ENCODE data around the gene TNKS2. TPM values are rescaled to one million over a fixed set of nuclear protein-coding genes. Genes with fewer than 3 reads are reported as not detected.
A peak's percentile ranks its signal among the peaks of the same experiment; 100 is the strongest.
"Not testable (repeated sequence)": the region's sequence is repeated elsewhere in the genome, so short reads cannot be mapped to it uniquely, and the experiment has no call there.

The TNKS2 gene
- total RNA-seq: 35.1 TPM

GRCh38 chr10:91797874-91798648 lies at the start of gene TNKS2:
Gene TNKS2 (plus strand): TSS chr10:91798426. CDS start chr10:91798691, 265 bp downstream.
- DNase-seq (ENCODE audit: low spot score): peak; percentile 94

DNA sequence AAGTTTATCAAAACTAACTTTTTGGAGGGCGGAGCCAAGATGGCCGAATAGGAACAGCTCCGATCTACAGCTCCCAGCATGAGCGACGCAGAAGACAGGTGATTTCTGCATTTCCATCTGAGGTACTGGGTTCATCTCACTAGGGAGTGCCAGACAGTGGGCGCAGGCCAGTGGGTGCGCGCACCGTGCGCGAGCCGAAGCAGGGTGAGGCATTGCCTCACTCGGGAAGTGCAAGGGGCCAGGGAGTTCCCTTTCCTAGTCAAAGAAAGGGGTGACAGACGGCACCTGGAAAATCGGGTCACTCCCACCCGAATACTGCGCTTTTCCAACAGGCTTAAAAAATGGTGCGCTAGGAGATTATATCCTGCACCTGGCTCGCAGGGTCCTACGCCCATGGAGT lies 48.6 kb upstream of the TNKS2 start:
- DNase-seq (ENCODE audit: low spot score): not testable (repeated sequence)

GRCh38 chr10:91756286-91756685 lies 41.9 kb upstream of the TNKS2 start:
- no peak for DNase-seq (ENCODE audit: low spot score)

DNA sequence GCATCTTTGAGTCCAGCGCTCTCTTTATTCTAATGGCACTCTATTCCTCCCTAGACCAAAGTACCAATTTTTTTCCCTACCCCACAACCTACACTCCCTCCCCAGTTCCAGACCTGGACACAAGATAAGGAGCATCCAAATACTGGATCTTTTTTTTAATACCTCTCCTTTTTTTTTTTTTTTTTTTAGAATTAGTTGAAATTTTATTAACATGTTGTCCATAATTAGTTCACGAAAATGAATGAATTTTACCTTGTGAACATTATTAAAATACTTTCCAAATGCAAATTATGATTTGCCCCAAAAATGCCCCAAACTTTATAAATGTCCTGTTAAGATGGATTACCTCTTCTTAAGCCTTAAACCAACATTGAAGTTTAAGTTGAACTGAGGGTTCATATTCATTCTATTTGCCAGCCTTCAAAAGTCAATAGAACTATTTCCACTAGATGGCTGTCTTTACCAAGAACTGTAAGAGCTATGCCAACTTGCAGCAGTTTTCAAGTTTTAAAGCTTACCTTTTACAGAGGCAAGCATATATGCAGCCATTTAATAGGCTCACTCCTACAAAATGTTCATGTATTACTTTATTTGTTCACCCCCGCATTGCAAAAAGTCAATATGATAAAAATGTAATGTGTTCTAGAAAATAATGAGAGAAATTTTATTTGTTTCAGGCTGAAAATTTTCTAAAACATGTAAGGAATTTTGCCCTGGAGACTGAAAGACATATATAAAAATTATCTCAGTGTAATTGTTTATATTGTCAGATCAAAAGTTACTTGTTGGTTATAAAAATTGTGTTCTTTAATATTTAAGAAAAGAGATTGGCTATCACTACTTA lies 39.7 kb upstream of the TNKS2 start:
- no peak for DNase-seq (ENCODE audit: low spot score)

DNA sequence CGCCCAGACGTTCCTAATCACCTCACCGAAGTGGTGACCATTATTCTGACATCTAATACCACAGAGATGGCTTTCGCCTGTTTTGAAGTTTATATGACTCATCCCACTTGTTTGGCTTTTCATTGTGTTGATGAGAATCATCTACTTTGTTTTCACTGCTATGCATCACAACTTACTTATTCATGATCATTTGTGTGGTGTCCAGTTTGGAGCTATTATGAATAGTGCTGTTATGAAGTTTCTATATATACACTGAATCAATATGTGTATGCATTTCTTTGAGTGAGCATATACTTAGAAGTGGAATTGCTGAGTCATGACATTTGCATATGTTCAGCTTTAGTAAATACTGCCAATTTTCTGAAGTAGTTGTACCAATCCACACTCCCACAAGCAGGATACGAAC lies 38.6 kb upstream of the TNKS2 start:
- DNase-seq (ENCODE audit: low spot score): no peak

GRCh38 chr10:91761721-91762120 lies 36.5 kb upstream of the TNKS2 start:
- no peak for DNase-seq (ENCODE audit: low spot score)

DNA sequence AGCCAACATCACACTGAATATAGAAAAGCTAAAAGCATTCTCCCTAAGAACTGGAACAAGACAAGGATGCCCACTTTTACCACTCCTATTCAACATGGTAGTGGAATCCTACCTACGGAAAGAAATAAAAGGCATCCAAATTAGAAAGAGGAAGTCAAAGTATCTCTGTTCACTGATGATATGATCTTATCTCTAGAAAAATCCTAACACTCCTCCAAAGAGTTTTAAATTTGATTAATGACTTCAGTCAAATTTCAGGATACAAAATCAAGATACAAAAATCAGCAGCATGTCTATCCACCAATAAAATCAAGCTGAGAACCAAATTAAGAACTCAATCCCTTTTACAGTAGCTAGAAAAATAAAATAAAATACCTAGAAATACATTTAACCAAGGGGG lies 35.3 kb upstream of the TNKS2 start:
- no peak for DNase-seq (ENCODE audit: low spot score)

DNA sequence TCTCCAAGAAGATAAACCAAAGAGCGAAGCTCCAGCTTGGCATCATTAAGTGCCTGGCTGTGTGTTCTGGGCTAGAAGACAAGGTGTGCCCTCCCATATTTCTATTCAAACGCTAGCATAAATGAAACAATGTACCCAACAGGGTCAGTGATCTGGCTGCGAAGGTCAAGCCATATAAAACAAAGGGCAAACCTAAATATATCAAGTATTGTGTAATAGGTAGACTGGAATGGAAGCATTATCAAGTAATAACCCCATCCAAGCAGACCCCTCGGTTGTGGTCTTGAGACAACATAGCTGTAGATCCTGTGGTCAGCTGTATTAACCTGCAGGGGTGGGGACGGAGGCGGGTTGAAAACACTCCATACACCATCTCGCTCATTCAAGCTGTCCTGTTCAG lies 31.6 kb upstream of the TNKS2 start:
- no peak for DNase-seq (ENCODE audit: low spot score)

DNA sequence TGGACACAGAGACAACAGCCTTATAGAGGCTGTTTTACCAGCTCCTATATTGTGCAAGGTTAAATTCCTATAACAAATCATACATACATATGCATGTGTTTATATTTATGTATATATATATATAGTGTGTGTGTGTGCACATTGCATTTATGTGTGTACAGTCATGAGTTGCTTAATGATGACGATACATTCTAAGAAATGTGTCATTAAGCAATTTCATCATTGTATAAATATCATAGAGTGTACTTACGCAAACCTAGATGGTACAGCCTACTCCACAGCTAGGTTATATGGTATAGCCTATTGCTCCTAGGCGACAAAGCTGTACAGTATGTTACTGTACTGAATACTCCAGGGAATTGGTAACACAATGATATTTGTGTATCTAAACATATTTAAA lies 30.1 kb upstream of the TNKS2 start:
- DNase-seq (ENCODE audit: low spot score): no peak

DNA sequence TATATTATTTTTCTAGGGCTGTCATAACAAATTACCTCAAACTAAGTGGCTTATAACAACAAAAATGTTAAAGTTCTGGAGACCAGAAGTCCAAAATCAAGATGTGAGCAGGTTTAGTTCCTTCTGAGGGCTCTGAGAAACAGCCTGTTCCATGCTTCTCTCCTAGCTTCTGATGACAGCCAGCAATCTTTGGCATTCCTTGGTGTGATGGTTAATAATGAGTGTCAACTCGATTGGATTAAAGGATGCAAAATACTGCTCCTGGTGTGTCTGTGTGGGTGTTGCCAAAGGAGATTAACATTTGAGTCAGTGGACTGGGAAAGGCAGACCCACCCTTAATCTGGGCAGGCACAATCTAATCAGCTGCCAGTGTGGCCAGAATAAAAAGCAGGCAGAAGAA lies 26.3 kb upstream of the TNKS2 start:
- DNase-seq (ENCODE audit: low spot score): no peak

- no peak for DNase-seq (ENCODE audit: low spot score)
Measured at GRCh38 chr10:91772461-91772860, 25.8 kb upstream of the TNKS2 start.

DNA sequence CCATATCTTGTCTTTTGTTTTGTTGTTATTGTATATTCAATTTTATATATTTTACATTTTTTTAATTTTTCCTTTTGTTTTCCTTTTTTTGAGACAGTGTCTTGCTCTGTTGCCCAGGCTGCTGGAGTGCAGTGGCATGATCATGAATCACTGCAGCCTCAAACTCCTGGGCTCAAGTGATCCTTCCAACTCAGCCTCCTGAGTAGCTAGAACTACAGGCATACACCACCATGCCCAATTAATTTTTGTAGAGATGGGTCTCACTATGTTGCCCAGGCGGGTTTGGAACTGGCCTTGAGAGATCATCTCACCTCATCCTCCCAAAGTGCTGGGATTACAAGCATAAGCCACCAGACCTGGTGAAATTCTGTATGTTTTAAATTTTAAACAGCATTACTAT lies 25.4 kb upstream of the TNKS2 start:
- DNase-seq (ENCODE audit: low spot score): no peak

DNA sequence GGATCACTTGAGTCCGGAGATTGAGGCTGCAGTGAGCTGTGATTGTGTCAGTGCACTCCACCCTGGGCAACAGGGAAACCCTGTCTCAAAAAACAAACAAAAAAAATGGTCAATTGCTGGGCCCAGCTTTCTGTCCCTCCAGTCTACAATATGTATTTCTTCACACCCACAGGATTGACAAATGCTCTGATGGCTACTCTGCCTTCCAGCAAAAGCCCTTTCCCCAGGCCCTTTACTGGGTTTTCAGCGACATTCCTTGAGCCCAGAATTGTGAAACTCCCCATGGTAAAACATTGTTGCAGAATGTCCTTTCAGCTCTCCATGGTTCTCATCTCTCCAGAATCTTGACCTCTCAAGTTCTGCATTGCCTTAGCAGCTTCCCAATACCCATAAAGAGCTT lies 23.7 kb upstream of the TNKS2 start:
- no peak for DNase-seq (ENCODE audit: low spot score)

DNA sequence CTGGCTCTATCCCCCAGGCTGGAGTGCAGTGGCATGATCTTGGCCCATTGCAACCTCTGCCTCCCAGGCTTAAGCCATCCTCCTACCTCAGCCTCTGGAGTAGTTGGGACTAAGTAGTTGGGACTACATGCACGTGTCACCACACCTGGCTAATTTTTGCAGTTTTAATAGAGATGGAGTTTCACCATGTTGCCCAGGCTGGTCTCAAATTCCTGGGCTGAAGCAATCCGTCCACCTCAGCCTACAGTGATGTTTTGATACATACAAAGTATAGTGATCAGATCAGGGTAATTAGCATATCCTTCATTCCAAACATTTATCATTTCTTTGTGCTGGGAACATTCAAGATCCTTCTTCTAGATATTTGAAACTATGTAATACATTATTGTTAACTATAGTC lies 22.5 kb upstream of the TNKS2 start:
- DNase-seq (ENCODE audit: low spot score): no peak

- DNase-seq (ENCODE audit: low spot score): no peak
Measured at GRCh38 chr10:91776266-91776665, 22.0 kb upstream of the TNKS2 start.

- DNase-seq (ENCODE audit: low spot score): no peak
Measured at GRCh38 chr10:91778485-91778884, 19.7 kb upstream of the TNKS2 start.

DNA sequence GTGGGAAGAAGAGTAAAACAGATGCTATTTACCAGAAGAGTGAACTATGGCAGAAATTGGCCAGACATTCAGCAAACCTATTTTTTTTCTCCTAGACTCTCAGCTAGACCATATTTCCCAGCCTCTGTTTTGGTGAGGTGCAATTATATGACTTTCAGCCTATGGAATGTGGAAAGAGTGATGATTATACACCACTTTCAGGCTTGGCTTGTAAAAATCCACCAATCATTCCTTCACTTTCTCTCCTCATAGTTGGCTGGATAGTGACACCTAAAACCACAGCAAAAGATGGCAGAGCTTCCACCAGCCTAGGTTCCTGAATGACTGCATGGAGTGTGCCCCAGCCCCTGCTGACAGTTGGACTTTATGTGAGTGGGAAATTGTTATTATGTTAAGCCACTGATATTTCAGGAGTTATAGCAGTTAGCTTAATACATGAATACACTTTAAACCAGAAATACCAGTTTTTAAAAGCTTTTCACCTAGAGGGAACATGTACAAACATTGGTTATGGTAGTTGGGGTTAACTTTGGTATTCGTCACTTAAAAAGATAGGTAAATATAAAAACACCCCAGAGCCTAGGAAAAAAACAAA lies 19.1 kb upstream of the TNKS2 start:
- no peak for DNase-seq (ENCODE audit: low spot score)

- DNase-seq (ENCODE audit: low spot score): no peak
Measured at GRCh38 chr10:91782539-91782938, 15.7 kb upstream of the TNKS2 start.

DNA sequence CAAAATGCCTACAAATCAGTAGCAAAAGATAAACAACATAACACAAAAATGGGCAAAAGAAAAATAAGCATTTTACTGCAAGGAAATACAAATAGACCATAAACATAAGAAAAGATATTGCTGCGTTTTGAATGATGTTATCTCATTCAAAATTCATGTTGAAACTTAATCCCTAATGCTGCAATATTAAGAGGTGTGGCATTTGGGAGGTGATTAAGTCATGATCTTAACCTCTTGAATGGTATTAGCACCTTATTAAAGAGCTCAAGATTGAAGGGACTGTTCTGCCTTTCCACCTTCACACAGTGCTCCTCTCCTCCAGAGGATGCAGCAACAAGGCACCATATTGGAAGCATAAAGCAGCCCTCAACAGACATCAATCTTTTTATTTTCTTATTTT lies 12.4 kb upstream of the TNKS2 start:
- DNase-seq (ENCODE audit: low spot score): no peak

DNA sequence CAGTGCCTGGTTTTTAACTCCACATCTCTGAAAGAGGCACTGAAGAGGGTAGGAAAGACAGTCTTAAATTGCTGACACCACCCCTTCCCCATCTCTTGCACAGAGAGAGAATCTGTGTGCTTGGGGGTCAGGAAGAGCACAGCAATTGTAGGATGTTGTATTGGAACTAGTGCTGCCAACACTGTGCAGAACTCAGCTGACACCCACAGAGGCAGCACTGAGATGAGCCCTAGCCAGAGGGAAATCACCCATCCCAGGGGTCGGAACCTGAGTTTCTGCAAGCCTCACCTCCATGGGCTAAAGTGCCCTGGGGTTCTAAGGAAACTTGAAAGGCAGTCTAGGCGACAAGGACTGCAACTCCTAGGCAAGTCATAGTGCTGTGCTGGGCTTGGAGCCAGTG lies 11.0 kb upstream of the TNKS2 start:
- no peak for DNase-seq (ENCODE audit: low spot score)

- no peak for DNase-seq (ENCODE audit: low spot score)
Measured at GRCh38 chr10:91787810-91788209, 10.4 kb upstream of the TNKS2 start.

DNA sequence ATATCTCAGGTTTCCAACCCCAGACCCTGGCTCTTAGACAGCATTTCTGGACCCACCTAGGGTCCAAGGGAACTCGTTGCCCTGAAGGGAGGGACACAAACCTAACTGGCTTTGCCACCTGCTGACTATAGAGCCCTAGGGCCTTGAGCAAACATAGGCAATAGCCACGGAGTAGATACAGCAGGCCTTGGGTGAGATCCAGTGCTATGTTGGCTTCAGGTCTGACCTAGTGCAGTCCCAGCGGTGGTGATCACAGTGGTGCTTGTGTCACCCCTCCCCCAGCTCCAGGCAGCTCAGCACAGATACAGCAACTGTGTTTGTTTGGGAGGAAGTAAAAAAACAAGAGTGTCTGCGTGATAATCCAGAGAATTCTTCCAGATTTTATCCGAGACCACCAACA lies 9.7 kb upstream of the TNKS2 start:
- DNase-seq (ENCODE audit: low spot score): no peak
